Endodermal cell (in vitro differentiated cells): ENCODE results near the gene INSR. TPM values are rescaled to one million over a fixed set of nuclear protein-coding genes. Genes with fewer than 3 reads are reported as not detected.

ENCODE experiments used
- DNase-seq: peaks from one replicate; pipeline ENCODE4 v3.0.0-alpha.2; 2017
- H3K27ac ChIP-seq: 2 replicates; pipeline ENCODE4 v1.5.1; 2013; ENCODE audit warnings: mild to moderate bottlenecking, low read depth, low read length, moderate library complexity
- H3K27me3 ChIP-seq: 2 replicates; pipeline ENCODE4 v1.6.1; 2013; ENCODE audit warnings: mild to moderate bottlenecking, low read length, moderate library complexity; ENCODE audit not compliant: insufficient read depth, control insufficient read depth, poor library complexity, severe bottlenecking
- H3K36me3 ChIP-seq: 2 replicates; pipeline ENCODE4 v1.7.0; 2013; ENCODE audit warnings: mild to moderate bottlenecking, low read length, moderate library complexity; ENCODE audit not compliant: control insufficient read depth, insufficient read depth
- H3K4me1 ChIP-seq: one replicate; pipeline ENCODE4 v1.7.0; 2013; ENCODE audit warnings: low read length; ENCODE audit not compliant: control insufficient read depth, insufficient read depth
- H3K4me3 ChIP-seq: 2 replicates; pipeline ENCODE4 v1.5.1; 2013; ENCODE audit warnings: mild to moderate bottlenecking, low read length, moderate library complexity
- H3K9ac ChIP-seq: 2 replicates; pipeline ENCODE4 v1.6.1; 2013; ENCODE audit warnings: mild to moderate bottlenecking, low read length, moderate library complexity; ENCODE audit not compliant: poor library complexity, severe bottlenecking; ENCODE audit errors: extremely low read depth
- H3K9me3 ChIP-seq: 2 replicates; pipeline ENCODE4 v1.6.1; 2013; ENCODE audit warnings: mild to moderate bottlenecking, low read length, moderate library complexity; ENCODE audit not compliant: control insufficient read depth
- H3K27ac Mint-ChIP-seq: 2 replicates; pipeline ENCODE4 v1.8.0; 2020; ENCODE audit warnings: mixed read lengths
- H3K27me3 Mint-ChIP-seq: 2 replicates; pipeline ENCODE4 v1.8.0; 2021; ENCODE audit warnings: mild to moderate bottlenecking, mixed read lengths; ENCODE audit not compliant: insufficient read depth
- H3K36me3 Mint-ChIP-seq: 2 replicates; pipeline ENCODE4 v1.8.0; 2020; ENCODE audit warnings: low read depth, mixed read lengths
- H3K4me1 Mint-ChIP-seq: 2 replicates; pipeline ENCODE4 v1.8.0; 2020; ENCODE audit warnings: mixed read lengths
- H3K4me3 Mint-ChIP-seq: 2 replicates; pipeline ENCODE4 v1.8.0; 2020; ENCODE audit warnings: mild to moderate bottlenecking, moderate library complexity, mixed read lengths
- H3K9me3 Mint-ChIP-seq: 2 replicates; pipeline ENCODE4 v1.8.0; 2020; ENCODE audit warnings: mild to moderate bottlenecking, mixed read lengths
- WGBS, 2 experiments: methylation state at CpG; one replicate each; pipeline versions ENCODE4 v1.1.5 to v1.1.7; 2013; ENCODE audit warnings: missing lambda C conversion rate in 2 of 2, mixed read lengths in 1 of 2; ENCODE audit not compliant: insufficient coverage in 1 of 2, insufficient read length in 1 of 2; 5-methylcytosine and 5-hydroxymethylcytosine counted together
- total RNA-seq, 2 donors: library from RNA; stranded (reverse); fragmentation: NEBNext Ultra II Directional in 1 of 2; extraction: Animal tissue kit (Norgen Biotek cat#: 25700) in 1 of 2; gene quantifications; 2 replicates in 1 of 2; 3 replicates in 1 of 2; pipeline ENCODE4 v1.2.1, GENCODE V29; 2021
- TF ChIP-seq, protein P1 (sequence below): fragments of 200-600 bp; sonication (generic); conservative IDR thresholded peaks from 2 replicates; pipeline ENCODE4 v1.5.0; 2021; ENCODE audit warnings: antibody characterized with exemption, mild to moderate bottlenecking

The INSR gene
- total RNA-seq, 2 donors from 2014 or later = 31.3 to 31.5 TPM

DNA sequence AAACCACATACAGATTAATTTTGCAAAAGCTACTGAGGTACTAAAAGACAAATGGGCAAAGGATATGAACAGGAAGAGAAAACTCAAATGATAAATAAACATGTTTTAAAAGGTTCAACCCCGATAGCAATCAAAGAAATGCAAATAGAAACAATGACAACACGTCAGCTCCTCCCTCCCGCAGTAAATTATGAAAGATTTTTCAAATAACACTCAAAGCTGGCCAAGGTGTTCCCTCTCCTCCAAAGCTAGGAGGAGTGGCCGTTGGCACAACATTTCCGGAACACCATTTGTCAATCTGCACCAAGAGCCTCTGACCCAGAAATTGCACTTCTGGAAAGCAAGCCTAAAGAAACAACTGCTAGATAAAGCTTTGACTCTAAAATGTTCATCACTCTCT is 28.3 kb downstream of the INSR start:
- Mint-ChIP-seq H3K36me3 (peaks cover 21% of the 10 kb centered on the region), H3K4me3 (no peak overlapping the region)
- no peak overlapping the region for H3K9ac ChIP-seq

GRCh38 chr19:7264858-7265257 is 29.4 kb downstream of the INSR start:
- Mint-ChIP-seq H3K27ac (no peak overlapping the region), H3K9me3 (no peaks in the 10 kb centered on the region), H3K36me3 (peaks cover 21% of the 10 kb centered on the region), H3K4me1 (peaks cover 16% of the 10 kb centered on the region), H3K27me3 (no peaks in the 10 kb centered on the region), H3K4me3 (no peak overlapping the region)
- no peak for DNase-seq
- H3K27ac ChIP-seq = no peak overlapping the region
- H3K9me3 ChIP-seq = no peaks in the 10 kb centered on the region
- peaks cover 12% of the 10 kb centered on the region for H3K36me3 ChIP-seq
- WGBS, 2 experiments = 92 to 100% methylated on average over 4 of the region's 4 CpGs
- no peaks in the 10 kb centered on the region for H3K4me1 ChIP-seq
- H3K9ac ChIP-seq = no peak overlapping the region
- no peak overlapping the region for H3K4me3 ChIP-seq
- TF ChIP-seq, protein P1, sequence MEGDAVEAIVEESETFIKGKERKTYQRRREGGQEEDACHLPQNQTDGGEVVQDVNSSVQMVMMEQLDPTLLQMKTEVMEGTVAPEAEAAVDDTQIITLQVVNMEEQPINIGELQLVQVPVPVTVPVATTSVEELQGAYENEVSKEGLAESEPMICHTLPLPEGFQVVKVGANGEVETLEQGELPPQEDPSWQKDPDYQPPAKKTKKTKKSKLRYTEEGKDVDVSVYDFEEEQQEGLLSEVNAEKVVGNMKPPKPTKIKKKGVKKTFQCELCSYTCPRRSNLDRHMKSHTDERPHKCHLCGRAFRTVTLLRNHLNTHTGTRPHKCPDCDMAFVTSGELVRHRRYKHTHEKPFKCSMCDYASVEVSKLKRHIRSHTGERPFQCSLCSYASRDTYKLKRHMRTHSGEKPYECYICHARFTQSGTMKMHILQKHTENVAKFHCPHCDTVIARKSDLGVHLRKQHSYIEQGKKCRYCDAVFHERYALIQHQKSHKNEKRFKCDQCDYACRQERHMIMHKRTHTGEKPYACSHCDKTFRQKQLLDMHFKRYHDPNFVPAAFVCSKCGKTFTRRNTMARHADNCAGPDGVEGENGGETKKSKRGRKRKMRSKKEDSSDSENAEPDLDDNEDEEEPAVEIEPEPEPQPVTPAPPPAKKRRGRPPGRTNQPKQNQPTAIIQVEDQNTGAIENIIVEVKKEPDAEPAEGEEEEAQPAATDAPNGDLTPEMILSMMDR = no peak
- no peaks in the 10 kb centered on the region for H3K27me3 ChIP-seq

More for the DNA sequence above, 28.3 kb downstream of the INSR start:
- no peaks in the 10 kb centered on the region for H3K27me3 Mint-ChIP-seq
- no peaks in the 10 kb centered on the region for H3K9me3 Mint-ChIP-seq
- peaks cover 16% of the 10 kb centered on the region for H3K4me1 Mint-ChIP-seq
- no peak overlapping the region for H3K27ac ChIP-seq
- no peak overlapping the region for H3K4me3 ChIP-seq
- H3K36me3 ChIP-seq = peaks cover 12% of the 10 kb centered on the region
- no peak for DNase-seq
- H3K9me3 ChIP-seq = no peaks in the 10 kb centered on the region
- no peaks in the 10 kb centered on the region for H3K4me1 ChIP-seq
- TF ChIP-seq, protein P1 = no peak
- no peaks in the 10 kb centered on the region for H3K27me3 ChIP-seq
- no peak overlapping the region for H3K27ac Mint-ChIP-seq
- WGBS, 2 experiments = 94 to 97% methylated on average over 4 to 5 of the region's 5 CpGs

GRCh38 chr19:7263521-7263920 is 30.7 kb downstream of the INSR start:
- DNase-seq = no peak
- 76 to 87% methylated on average over 3 to 5 of the region's 5 CpGs for WGBS, 2 experiments
- no peak overlapping the region for H3K4me3 ChIP-seq
- no peaks in the 10 kb centered on the region for H3K9me3 Mint-ChIP-seq
- peaks cover 9% of the 10 kb centered on the region for H3K4me1 Mint-ChIP-seq
- peaks cover 21% of the 10 kb centered on the region for H3K36me3 Mint-ChIP-seq
- no peak overlapping the region for H3K27ac ChIP-seq
- no peaks in the 10 kb centered on the region for H3K9me3 ChIP-seq
- H3K27ac Mint-ChIP-seq = no peak overlapping the region
- TF ChIP-seq, protein P1 = no peak
- no peaks in the 10 kb centered on the region for H3K27me3 Mint-ChIP-seq
- H3K9ac ChIP-seq = no peak overlapping the region
- no peaks in the 10 kb centered on the region for H3K4me1 ChIP-seq
- H3K4me3 Mint-ChIP-seq = no peak overlapping the region
- peaks cover 12% of the 10 kb centered on the region for H3K36me3 ChIP-seq
- H3K27me3 ChIP-seq = no peaks in the 10 kb centered on the region
